ENCODE results near the gene ABCG1.

ABCG1 gene

GRCh38 chr21:42319851-42320572 lies 101.1 kb downstream of the ABCG1 start:
- no peak for DNase-seq (ENCODE audit: low read depth in 2 of 2)

GRCh38 chr21:42320791-42321190 lies 101.9 kb downstream of the ABCG1 start:
- no peak for DNase-seq (ENCODE audit: low read depth in 2 of 2)

GRCh38 chr21:42321231-42321630 lies 102.3 kb downstream of the ABCG1 start:
- DNase-seq (ENCODE audit: low read depth in 2 of 2): no peak

- DNase-seq (ENCODE audit: low read depth in 2 of 2): no peak
These were observed 102.9 kb downstream of the ABCG1 start for GRCh38 chr21:42321845-42322244.

GRCh38 chr21:42324896-42325295 lies 106.0 kb downstream of the ABCG1 start:
- DNase-seq (ENCODE audit: low read depth in 2 of 2): no peak

- DNase-seq (ENCODE audit: low read depth in 2 of 2): no peak
These were observed 111.7 kb downstream of the ABCG1 start for GRCh38 chr21:42330380-42331371.

- DNase-seq (ENCODE audit: low read depth in 2 of 2): no peak
These were observed 112.7 kb downstream of the ABCG1 start for GRCh38 chr21:42331660-42332059.

- no peak for DNase-seq (ENCODE audit: low read depth in 2 of 2)
These were observed 113.8 kb downstream of the ABCG1 start for GRCh38 chr21:42332557-42333317.

- DNase-seq (ENCODE audit: low read depth in 2 of 2): no peak
These were observed 117.1 kb downstream of the ABCG1 start for GRCh38 chr21:42336054-42336453.

- DNase-seq (ENCODE audit: low read depth in 2 of 2): no peak
These were observed 118.3 kb downstream of the ABCG1 start for GRCh38 chr21:42337276-42337675.

- peak; percentile 73 to 82 for DNase-seq (ENCODE audit: low read depth in 2 of 2)
These were observed 119.1 kb downstream of the ABCG1 start for GRCh38 chr21:42337830-42338728.

GRCh38 chr21:42338729-42339715 lies 120.1 kb downstream of the ABCG1 start:
- DNase-seq (ENCODE audit: low read depth in 2 of 2): no peak

- DNase-seq (ENCODE audit: low read depth in 2 of 2): no peak
These were observed 121.5 kb downstream of the ABCG1 start for GRCh38 chr21:42340187-42341050.

GRCh38 chr21:42341776-42342542 lies 123.0 kb downstream of the ABCG1 start:
- DNase-seq (ENCODE audit: low read depth in 2 of 2): no peak

GRCh38 chr21:42343101-42343500 lies 124.2 kb downstream of the ABCG1 start:
- no peak for DNase-seq (ENCODE audit: low read depth in 2 of 2)

GRCh38 chr21:42343556-42343955 lies 124.6 kb downstream of the ABCG1 start:
- no peak for DNase-seq (ENCODE audit: low read depth in 2 of 2)

- no peak for DNase-seq (ENCODE audit: low read depth in 2 of 2)
These were observed 125.1 kb downstream of the ABCG1 start for GRCh38 chr21:42343963-42344510.

GRCh38 chr21:42344631-42345030 lies 125.7 kb downstream of the ABCG1 start:
- no peak for DNase-seq (ENCODE audit: low read depth in 2 of 2)

Data from activated CD4-positive, alpha-beta T cell treated with anti-CD3 and anti-CD28 coated beads for 24 hours (primary cell).